K562 (cell line): ENCODE results near the gene NOP14. TPM values are rescaled to one million over a fixed set of nuclear protein-coding genes. Genes with fewer than 3 reads are reported as not detected.

Experiments used
- ATAC-seq: fragments of 200-7000 bp; cut with Tn5 transposase; 3 replicates; pipeline ENCODE4 v1.9.1; 2020; ENCODE audit warnings: moderate library complexity
- BruUV-seq: library from RNA; stranded (reverse); fragments of 400-500 nt; replicated peaks from 2 replicates; lab custom pipeline; 2021; lab: Mats Ljungman, UMichigan
- CTCF ChIA-PET: fragments of 300-600 bp; formaldehyde crosslinking; extraction: SDS; loops from one replicate; lab custom pipeline; 2021; ENCODE audit warnings: low intra/inter-chr PET ratio; lab: Yijun Ruan, JAX
- POLR2A ChIA-PET: fragments of 300-600, 350-650 bp; sonication (Branson Sonifier 250); formaldehyde crosslinking; extraction: SDS; loops from one replicate; lab custom pipeline; 2021; ENCODE audit warnings: antibody characterized with exemption, inconsistent platforms; lab: Yijun Ruan, JAX
- DNase-seq, 4 experiments: peaks; one replicate each; pipeline versions ENCODE4 v3.0.0 to v3.0.0-alpha.2; 2011 to 2018; ENCODE audit warnings: low spot score in 3 of 4, mixed read lengths in 3 of 4; ENCODE audit errors: extremely low read depth in 1 of 4
- FAIRE-seq: peaks from 2 replicates; lab custom pipeline; 2011; peaks lifted over from hg19 to GRCh38; lab: Jason Lieb, UNC
- H2AFZ ChIP-seq: 2 replicates; pipeline ENCODE4 v1.6.0; 2011; ENCODE audit warnings: low read depth, low read length, control low read depth, inconsistent platforms
- H3K27ac ChIP-seq: fragments of 200-600 bp; 3 replicates; pipeline ENCODE4 v1.8.0; 2011; ENCODE audit warnings: low read depth, mild to moderate bottlenecking, control low read depth, inconsistent platforms, low read length, moderate library complexity, mixed read lengths; ENCODE audit errors: extremely low read depth
- H3K27me3 ChIP-seq, 2 experiments: fragments of 300-600 bp in 1 of 2; 2 replicates in 1 of 2; 3 replicates in 1 of 2; pipeline versions ENCODE4 v1.6.0 to v1.8.0; 2011; ENCODE audit warnings: inconsistent platforms in 2 of 2, low read length in 2 of 2, mild to moderate bottlenecking in 1 of 2, mixed read lengths in 1 of 2, moderate library complexity in 1 of 2; ENCODE audit not compliant: control insufficient read depth in 2 of 2, insufficient read depth in 2 of 2
- H3K36me3 ChIP-seq: fragments of 300-600 bp; 3 replicates; pipeline ENCODE4 v1.8.0; 2011; ENCODE audit warnings: mild to moderate bottlenecking, low read length, inconsistent platforms; ENCODE audit not compliant: control insufficient read depth, insufficient read depth
- H3K4me1 ChIP-seq, 2 experiments: fragments of 200-600 bp in 1 of 2; replicated peaks in 1 of 2; 2 replicates in 1 of 2; 3 replicates in 1 of 2; pipeline versions ENCODE4 v1.5.1 to v1.8.0; 2011; ENCODE audit warnings: inconsistent platforms in 2 of 2, low read length in 2 of 2, mild to moderate bottlenecking in 1 of 2, mixed read lengths in 1 of 2, moderate library complexity in 1 of 2; ENCODE audit not compliant: control insufficient read depth in 2 of 2, insufficient read depth in 2 of 2
- H3K4me2 ChIP-seq: 2 replicates; pipeline ENCODE4 v1.6.1; 2011; ENCODE audit warnings: low read length, control low read depth, inconsistent platforms, mixed read lengths; ENCODE audit not compliant: insufficient read depth
- H3K4me3 ChIP-seq: fragments of 200-600 bp; sonication (generic), shearing (Covaris generic); 2 replicates; pipeline ENCODE4 v1.5.1; 2016; ENCODE audit warnings: control low read depth, inconsistent platforms
- H3K79me2 ChIP-seq: fragments of 200-600 bp; 3 replicates; pipeline ENCODE4 v1.8.0; 2011; ENCODE audit warnings: low read length, inconsistent platforms; ENCODE audit not compliant: control insufficient read depth, insufficient read depth
- H3K9ac ChIP-seq, 2 experiments: 2 replicates each; pipeline versions ENCODE4 v1.6.0 to v1.6.1; 2011; ENCODE audit warnings: low read depth in 2 of 2, low read length in 2 of 2, control low read depth in 1 of 2, inconsistent platforms in 1 of 2, mild to moderate bottlenecking in 1 of 2, mixed read lengths in 1 of 2; ENCODE audit not compliant: insufficient read depth in 1 of 2
- H3K9me1 ChIP-seq: one replicate; pipeline ENCODE4 v1.6.0; 2011; ENCODE audit warnings: inconsistent platforms, mild to moderate bottlenecking, low read length, moderate library complexity; ENCODE audit not compliant: control insufficient read depth, insufficient read depth
- H3K9me3 ChIP-seq: replicated peaks from 2 replicates; pipeline ENCODE4 v1.5.1; 2011; ENCODE audit warnings: low read depth, low read length, inconsistent platforms; ENCODE audit not compliant: control insufficient read depth, insufficient read depth
- H4K20me1 ChIP-seq: replicated peaks from 2 replicates; pipeline ENCODE4 v1.6.1; 2011; ENCODE audit warnings: low read length, inconsistent platforms, mixed read lengths; ENCODE audit not compliant: control insufficient read depth, insufficient read depth
- CBFB ChIP-seq: sonication (generic); formaldehyde crosslinking; IDR thresholded peaks from 2 replicates; pipeline ENCODE4 v1.4.0; 2020; ENCODE audit warnings: mild to moderate bottlenecking, missing genetic modification reagents
- CTCFL ChIP-seq: IDR thresholded peaks from 2 replicates; pipeline ENCODE4 v1.6.1; 2011; ENCODE audit warnings: borderline replicate concordance, low read depth, mild to moderate bottlenecking, moderate library complexity, low read length; ENCODE audit not compliant: insufficient read depth, poor library complexity, severe bottlenecking
- GTF2F1 ChIP-seq: IDR thresholded peaks from 2 replicates; pipeline ENCODE4 v1.6.1; 2011; ENCODE audit warnings: low read depth, low read length, improper control_type of control experiment
- MTA1 ChIP-seq: fragments of 450-650 bp; IDR thresholded peaks from 2 replicates; pipeline ENCODE4 v1.6.1; 2017; ENCODE audit warnings: borderline replicate concordance
- RBM34 ChIP-seq: fragments of 200-400 bp; formaldehyde crosslinking; IDR thresholded peaks from 2 replicates; pipeline ENCODE4 v1.6.1; 2018; ENCODE audit warnings: low read length, borderline replicate concordance; ENCODE audit not compliant: insufficient read depth
- ZBTB17 ChIP-seq: fragments of 450-650 bp; formaldehyde crosslinking; IDR thresholded peaks from 2 replicates; pipeline ENCODE4 v1.4.0; 2020; ENCODE audit warnings: mild to moderate bottlenecking
- ZZZ3 ChIP-seq: fragments of 450-650 bp; IDR thresholded peaks from 2 replicates; pipeline ENCODE4 v1.6.1; 2016; ENCODE audit warnings: antibody characterized with exemption, mild to moderate bottlenecking, moderate library complexity
- WGBS: fragments of 100-300 bp; shearing (Covaris generic); methylation state at CpG from one replicate; pipeline ENCODE4 v1.1.6; 2016; ENCODE audit warnings: low coverage, mixed read lengths; ENCODE audit not compliant: insufficient coverage; ENCODE audit errors: missing lambda C conversion rate; 5-methylcytosine and 5-hydroxymethylcytosine counted together
- in situ Hi-C: fragments of 300-500 bp; cut with MboI; formaldehyde crosslinking; loops from 4 replicates; pipeline ENCODE4 v1.15.0; 2018; ENCODE audit warnings: inconsistent platforms, mixed read lengths
- intact Hi-C: fragments of 100-400 bp; cut with micrococcal nuclease; formaldehyde crosslinking; loops from 2 replicates; pipeline ENCODE4 v1.14.2; 2022
- polyA plus RNA-seq, 8 experiments: library from polyadenylated mRNA; depleted of rRNA in 4 of 8; stranded (reverse) in 5 of 8; unstranded in 3 of 8; fragments of >200 nt; fragmentation: Nextera tagmentation in 2 of 8; fragmentation: Illumina TruSeq in 1 of 8; extraction: Ambion mirVana in 2 of 8; extraction: Trizol in 1 of 8; gene quantifications; 2 replicates each; pipeline versions ENCODE4 v1.2.1 to v1.2.3, GENCODE V29; 2011 to 2014; ENCODE audit warnings: inconsistent platforms in 1 of 8, missing spikeins in 1 of 8
- total RNA-seq, 7 experiments: library from RNA; depleted of rRNA in 6 of 7; stranded (reverse); fragments of >200 nt in 6 of 7; fragmentation: Illumina TruSeq in 2 of 7; extraction: Trizol in 2 of 7; gene quantifications; 2 replicates each; pipeline versions ENCODE4 v1.2.1 to v1.2.3, GENCODE V29; 2011 to 2021; ENCODE audit warnings: low replicate concordance in 1 of 7
- TF ChIP-seq, protein P1 (sequence below): fragments of 250-450 bp; sonication (Bioruptor Pico); IDR thresholded peaks from 2 replicates; pipeline ENCODE4 v1.6.1; 2021; ENCODE audit warnings: mild to moderate bottlenecking
- TF ChIP-seq, protein P2 (sequence below): fragments of 200-800 bp; sonication (Bioruptor generic); IDR thresholded peaks from 2 replicates; pipeline ENCODE4 v1.6.1; 2016; ENCODE audit warnings: missing genetic modification characterization, missing compliant biosample characterization

Gene NOP14
- total and polyA plus RNA-seq, 9 of the 15 experiments (the other 6 are each of a cell fraction or from before 2014, with no cell fraction given), result 12.7 to 76.0 (median 50.9) TPM

GRCh38 chr4:2907706-2908293 is 55.4 kb downstream of the NOP14 start:
- BruUV-seq, result no TSS peak
- Histone ChIP-seq H3K4me1 (no peaks in the 10 kb centered on the region), H3K9ac (no peak overlapping the region), H4K20me1 (peaks cover 7% of the 10 kb centered on the region; the same call in 1 of the 2 replicates), H2AFZ (no peak overlapping the region), H3K27ac (no peak overlapping the region), H3K9me1 (no peaks in the 10 kb centered on the region), H3K4me2 (no peak overlapping the region), H3K36me3 (peaks cover 81% of the 10 kb centered on the region; the same call in 2 of the 3 replicates), H3K79me2 (no peaks in the 10 kb centered on the region), H3K4me3 (no peak overlapping the region), H3K27me3 (no peaks in the 10 kb centered on the region), H3K9me3 (no peaks in the 10 kb centered on the region)
- FAIRE-seq (no peak), DNase-seq (no peak), ATAC-seq (no peak)
- POLR2A ChIA-PET, result no interaction called here
- in situ Hi-C loops, result no loop called here
- intact Hi-C loops, result no loop called here
- WGBS, result 91% methylated on average over 10 of the region's 11 CpGs
- CTCF ChIA-PET, result no interaction called here
- TF ChIP-seq ZBTB17 (CRISPR knock-in tag), result no peak
- TF ChIP-seq, protein P1, sequence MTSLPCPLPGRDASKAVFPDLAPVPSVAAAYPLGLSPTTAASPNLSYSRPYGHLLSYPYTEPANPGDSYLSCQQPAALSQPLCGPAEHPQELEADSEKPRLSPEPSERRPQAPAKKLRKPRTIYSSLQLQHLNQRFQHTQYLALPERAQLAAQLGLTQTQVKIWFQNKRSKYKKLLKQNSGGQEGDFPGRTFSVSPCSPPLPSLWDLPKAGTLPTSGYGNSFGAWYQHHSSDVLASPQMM (CRISPR knock-in tag), result no peak
- no peak for TF ChIP-seq MTA1
- TF ChIP-seq CBFB, result no peak
- TF ChIP-seq ZZZ3, result no peak
- TF ChIP-seq GTF2F1, result no peak
- TF ChIP-seq, protein P2, sequence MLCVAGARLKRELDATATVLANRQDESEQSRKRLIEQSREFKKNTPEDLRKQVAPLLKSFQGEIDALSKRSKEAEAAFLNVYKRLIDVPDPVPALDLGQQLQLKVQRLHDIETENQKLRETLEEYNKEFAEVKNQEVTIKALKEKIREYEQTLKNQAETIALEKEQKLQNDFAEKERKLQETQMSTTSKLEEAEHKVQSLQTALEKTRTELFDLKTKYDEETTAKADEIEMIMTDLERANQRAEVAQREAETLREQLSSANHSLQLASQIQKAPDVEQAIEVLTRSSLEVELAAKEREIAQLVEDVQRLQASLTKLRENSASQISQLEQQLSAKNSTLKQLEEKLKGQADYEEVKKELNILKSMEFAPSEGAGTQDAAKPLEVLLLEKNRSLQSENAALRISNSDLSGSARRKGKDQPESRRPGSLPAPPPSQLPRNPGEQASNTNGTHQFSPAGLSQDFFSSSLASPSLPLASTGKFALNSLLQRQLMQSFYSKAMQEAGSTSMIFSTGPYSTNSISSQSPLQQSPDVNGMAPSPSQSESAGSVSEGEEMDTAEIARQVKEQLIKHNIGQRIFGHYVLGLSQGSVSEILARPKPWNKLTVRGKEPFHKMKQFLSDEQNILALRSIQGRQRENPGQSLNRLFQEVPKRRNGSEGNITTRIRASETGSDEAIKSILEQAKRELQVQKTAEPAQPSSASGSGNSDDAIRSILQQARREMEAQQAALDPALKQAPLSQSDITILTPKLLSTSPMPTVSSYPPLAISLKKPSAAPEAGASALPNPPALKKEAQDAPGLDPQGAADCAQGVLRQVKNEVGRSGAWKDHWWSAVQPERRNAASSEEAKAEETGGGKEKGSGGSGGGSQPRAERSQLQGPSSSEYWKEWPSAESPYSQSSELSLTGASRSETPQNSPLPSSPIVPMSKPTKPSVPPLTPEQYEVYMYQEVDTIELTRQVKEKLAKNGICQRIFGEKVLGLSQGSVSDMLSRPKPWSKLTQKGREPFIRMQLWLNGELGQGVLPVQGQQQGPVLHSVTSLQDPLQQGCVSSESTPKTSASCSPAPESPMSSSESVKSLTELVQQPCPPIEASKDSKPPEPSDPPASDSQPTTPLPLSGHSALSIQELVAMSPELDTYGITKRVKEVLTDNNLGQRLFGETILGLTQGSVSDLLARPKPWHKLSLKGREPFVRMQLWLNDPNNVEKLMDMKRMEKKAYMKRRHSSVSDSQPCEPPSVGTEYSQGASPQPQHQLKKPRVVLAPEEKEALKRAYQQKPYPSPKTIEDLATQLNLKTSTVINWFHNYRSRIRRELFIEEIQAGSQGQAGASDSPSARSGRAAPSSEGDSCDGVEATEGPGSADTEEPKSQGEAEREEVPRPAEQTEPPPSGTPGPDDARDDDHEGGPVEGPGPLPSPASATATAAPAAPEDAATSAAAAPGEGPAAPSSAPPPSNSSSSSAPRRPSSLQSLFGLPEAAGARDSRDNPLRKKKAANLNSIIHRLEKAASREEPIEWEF (CRISPR knock-in tag), result no peak
- TF ChIP-seq CTCFL, result no peak
- TF ChIP-seq RBM34, result no peak
